ENCODE measurements around the gene TGFB2. TPM values are rescaled to one million over a fixed set of nuclear protein-coding genes. Genes with fewer than 3 reads are reported as not detected.

The TGFB2 gene
- total RNA-seq: not detected in 2 replicates

- H3K9me3 Mint-ChIP-seq: no peaks in the 10 kb centered on the region
- no peak within 1 kb of the TSS for H3K4me3 Mint-ChIP-seq
- peaks cover 14% of the 10 kb centered on the region for H3K4me1 Mint-ChIP-seq
- peaks cover 49% of the 10 kb centered on the region for H3K27me3 Mint-ChIP-seq
- DNase-seq: peak; percentile 60
- intact Hi-C loops (cut with micrococcal nuclease): loop anchor here (2.0 kb wide), 1 partner anchor 180 kb away; no protein-coding TSS in a partner anchor
- no peak within 1 kb of the TSS for H3K27ac Mint-ChIP-seq
- no peaks in the 10 kb centered on the region for H3K36me3 Mint-ChIP-seq (ENCODE audit: low read depth)
Observed at GRCh38 chr1:218344814-218345672, at the start of gene TGFB2. TGFB2 (plus strand) TSS chr1:218345336; CDS start chr1:218346702, 1,366 bp downstream.

DNA sequence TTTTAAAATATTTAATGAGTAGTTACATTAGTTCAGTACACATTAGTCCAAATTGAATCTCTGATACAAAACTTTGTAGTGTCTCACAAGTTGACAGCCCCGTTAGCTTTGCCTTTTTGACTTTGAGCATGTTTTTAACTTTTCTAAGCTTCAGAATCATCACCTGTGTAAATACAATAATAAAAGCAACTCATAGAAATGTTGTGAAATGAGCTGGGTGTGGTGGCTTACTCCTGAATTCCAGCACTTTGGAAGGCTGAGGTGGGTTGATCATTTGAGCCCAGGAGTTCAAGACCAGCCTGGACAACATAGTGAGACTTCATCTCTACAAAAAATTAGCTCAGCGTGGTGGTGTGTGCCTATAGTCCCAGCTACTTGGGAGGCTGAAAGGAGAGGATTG, 49.0 kb upstream of the TGFB2 start:
- no peaks in the 10 kb centered on the region for H3K27me3 Mint-ChIP-seq
- H3K4me3 Mint-ChIP-seq: no peak overlapping the region
- no peak overlapping the region for H3K27ac Mint-ChIP-seq
- H3K36me3 Mint-ChIP-seq (ENCODE audit: low read depth): peaks cover 2% of the 10 kb centered on the region
- no peaks in the 10 kb centered on the region for H3K4me1 Mint-ChIP-seq
- DNase-seq: no peak
- no peaks in the 10 kb centered on the region for H3K9me3 Mint-ChIP-seq
- intact Hi-C loops (cut with micrococcal nuclease): no loop called here

DNA sequence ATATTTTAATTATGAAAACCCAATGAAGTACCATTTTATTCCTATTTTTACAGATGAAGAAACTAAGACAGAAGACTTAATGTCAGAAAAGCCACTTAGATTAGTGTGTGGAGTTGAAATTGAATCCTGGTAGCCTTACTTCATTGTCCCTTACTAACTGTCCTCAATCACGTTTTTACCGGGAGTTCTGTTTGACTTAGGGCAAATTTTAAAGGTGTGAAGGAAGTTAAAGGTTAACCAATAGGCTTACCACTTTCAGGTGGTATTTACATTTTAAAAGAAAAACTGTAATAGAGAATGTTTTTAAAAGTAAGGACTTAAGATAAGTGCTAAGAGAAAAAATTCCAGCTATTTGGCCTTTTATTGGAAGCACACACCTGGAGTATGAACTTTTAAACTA, 47.7 kb upstream of the TGFB2 start:
- no peak for DNase-seq
- Mint-ChIP-seq H3K27me3 (no peaks in the 10 kb centered on the region), H3K27ac (no peak overlapping the region), H3K4me3 (no peak overlapping the region), H3K36me3 (ENCODE audit: low read depth) (peaks cover 5% of the 10 kb centered on the region), H3K9me3 (no peaks in the 10 kb centered on the region), H3K4me1 (no peaks in the 10 kb centered on the region)
- intact Hi-C loops (cut with micrococcal nuclease): no loop called here

DNA sequence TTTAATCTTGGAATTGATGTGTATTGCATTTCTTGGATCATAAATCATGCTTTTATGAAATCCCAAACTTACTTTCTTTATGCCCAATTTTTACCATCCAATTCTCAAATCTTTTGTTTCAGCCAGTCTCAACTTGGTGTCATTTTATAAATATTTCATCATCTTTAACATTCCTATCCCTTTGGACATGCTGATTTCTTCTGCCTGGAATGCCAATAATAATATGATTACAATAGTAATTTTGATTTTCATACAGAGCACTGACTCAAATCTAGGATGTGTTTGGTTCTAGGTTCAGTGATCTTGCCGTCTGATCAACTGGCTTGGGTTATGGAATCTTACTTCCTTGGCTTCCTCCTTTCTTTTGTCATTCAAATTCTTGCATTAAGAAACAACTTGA, 47.3 kb upstream of the TGFB2 start:
- Mint-ChIP-seq H3K4me3 (no peak overlapping the region), H3K4me1 (no peaks in the 10 kb centered on the region), H3K9me3 (no peaks in the 10 kb centered on the region), H3K36me3 (ENCODE audit: low read depth) (peaks cover 5% of the 10 kb centered on the region), H3K27me3 (no peaks in the 10 kb centered on the region), H3K27ac (no peak overlapping the region)
- no peak for DNase-seq
- intact Hi-C loops (cut with micrococcal nuclease): no loop called here

DNA sequence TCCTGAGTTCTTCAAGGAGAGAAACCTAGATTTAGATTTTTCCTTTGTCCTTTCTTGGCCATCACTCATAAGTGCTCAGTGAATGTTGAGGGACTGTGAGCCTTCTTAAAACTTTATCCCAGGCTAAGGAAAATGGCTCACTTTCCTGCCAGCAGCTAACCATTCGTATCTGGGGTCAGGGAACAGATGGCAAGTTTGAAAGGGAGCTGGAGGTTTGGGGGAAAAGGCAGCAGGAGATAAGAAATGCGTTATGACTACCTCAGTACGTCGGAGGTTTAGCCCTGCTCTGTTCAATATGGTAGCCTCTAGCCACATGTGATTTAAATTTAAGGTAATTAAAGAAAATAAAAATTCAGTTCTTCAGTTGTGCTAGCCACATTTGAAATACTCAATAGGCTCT, 46.7 kb upstream of the TGFB2 start:
- no peaks in the 10 kb centered on the region for H3K4me1 Mint-ChIP-seq
- intact Hi-C loops (cut with micrococcal nuclease): no loop called here
- no peaks in the 10 kb centered on the region for H3K27me3 Mint-ChIP-seq
- H3K4me3 Mint-ChIP-seq: no peak overlapping the region
- H3K9me3 Mint-ChIP-seq: no peaks in the 10 kb centered on the region
- peaks cover 6% of the 10 kb centered on the region for H3K36me3 Mint-ChIP-seq (ENCODE audit: low read depth)
- H3K27ac Mint-ChIP-seq: no peak overlapping the region
- DNase-seq: no peak

DNA sequence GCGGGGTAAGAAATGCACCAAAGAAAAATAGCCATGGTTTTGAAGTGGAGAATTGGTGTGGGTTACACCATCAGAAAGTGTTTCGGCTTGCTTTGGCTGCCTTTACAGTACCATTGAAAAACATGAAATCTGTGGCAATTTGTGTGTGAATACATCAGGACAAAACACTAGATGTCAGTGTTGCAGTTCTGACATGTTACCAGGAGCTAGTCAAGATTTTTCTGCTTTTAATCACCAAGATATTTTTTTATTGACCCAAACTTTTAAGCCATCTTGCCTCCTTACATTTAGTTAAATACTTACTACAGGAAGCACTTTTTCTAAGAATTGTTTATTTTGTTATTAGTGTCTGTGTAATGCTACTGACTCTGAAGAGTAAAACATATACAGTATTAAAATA, 45.7 kb upstream of the TGFB2 start:
- Mint-ChIP-seq H3K36me3 (ENCODE audit: low read depth) (peaks cover 6% of the 10 kb centered on the region), H3K27me3 (no peaks in the 10 kb centered on the region), H3K9me3 (no peaks in the 10 kb centered on the region), H3K27ac (no peak overlapping the region), H3K4me1 (no peaks in the 10 kb centered on the region), H3K4me3 (no peak overlapping the region)
- DNase-seq: no peak
- intact Hi-C loops (cut with micrococcal nuclease): no loop called here

GRCh38 chr1:218301217-218301616, 43.9 kb upstream of the TGFB2 start:
- Mint-ChIP-seq H3K36me3 (ENCODE audit: low read depth) (peaks cover 10% of the 10 kb centered on the region), H3K4me3 (no peak overlapping the region), H3K27ac (no peak overlapping the region), H3K4me1 (no peaks in the 10 kb centered on the region), H3K9me3 (no peaks in the 10 kb centered on the region), H3K27me3 (no peaks in the 10 kb centered on the region)
- no peak for DNase-seq
- intact Hi-C loops (cut with micrococcal nuclease): no loop called here

- no peak for DNase-seq
- Mint-ChIP-seq H3K4me1 (no peaks in the 10 kb centered on the region), H3K4me3 (no peak overlapping the region), H3K27ac (no peak overlapping the region), H3K36me3 (ENCODE audit: low read depth) (peaks cover 11% of the 10 kb centered on the region), H3K27me3 (no peaks in the 10 kb centered on the region), H3K9me3 (no peaks in the 10 kb centered on the region)
- intact Hi-C loops (cut with micrococcal nuclease): no loop called here
Observed at GRCh38 chr1:218302155-218302554, 43.0 kb upstream of the TGFB2 start.

GRCh38 chr1:218303176-218303879, 41.8 kb upstream of the TGFB2 start:
- Mint-ChIP-seq H3K27me3 (no peaks in the 10 kb centered on the region), H3K4me3 (no peak overlapping the region), H3K36me3 (ENCODE audit: low read depth) (peaks cover 18% of the 10 kb centered on the region), H3K27ac (no peak overlapping the region), H3K4me1 (no peaks in the 10 kb centered on the region), H3K9me3 (no peaks in the 10 kb centered on the region)
- intact Hi-C loops (cut with micrococcal nuclease): no loop called here
- no peak for DNase-seq

- intact Hi-C loops (cut with micrococcal nuclease): no loop called here
- H3K36me3 Mint-ChIP-seq (ENCODE audit: low read depth): peaks cover 20% of the 10 kb centered on the region
- no peak overlapping the region for H3K27ac Mint-ChIP-seq
- no peak for DNase-seq
- H3K27me3 Mint-ChIP-seq: no peaks in the 10 kb centered on the region
- H3K4me3 Mint-ChIP-seq: no peak overlapping the region
- no peaks in the 10 kb centered on the region for H3K9me3 Mint-ChIP-seq
- H3K4me1 Mint-ChIP-seq: no peaks in the 10 kb centered on the region
Observed at GRCh38 chr1:218304281-218305039, 40.7 kb upstream of the TGFB2 start.

DNA sequence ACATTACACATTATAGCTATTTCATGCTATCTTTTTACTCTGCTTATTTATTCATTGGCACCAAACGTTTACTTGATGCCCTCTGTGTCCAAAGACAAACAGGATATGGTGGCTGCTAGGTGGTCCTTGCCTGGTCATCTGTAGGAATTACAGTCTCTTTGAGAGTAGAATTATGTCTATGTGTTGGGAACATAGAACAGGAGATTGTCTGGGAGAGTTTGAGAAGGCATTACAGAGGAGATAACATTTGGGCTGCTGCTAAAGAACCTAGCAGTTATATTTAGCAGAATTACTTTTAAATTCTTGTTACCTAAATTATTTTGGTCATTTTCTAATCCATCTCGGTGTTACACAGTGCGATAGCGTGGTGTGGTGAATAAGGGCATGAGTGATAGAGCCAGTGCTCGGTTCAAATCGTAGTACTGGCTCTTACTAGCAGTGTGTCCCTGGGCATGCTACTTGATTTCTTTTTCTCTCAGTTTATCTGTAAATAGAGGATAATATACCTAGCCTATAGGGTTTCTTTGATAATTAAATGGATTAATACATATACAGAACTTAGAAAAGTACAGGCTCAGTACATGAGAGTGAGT, 39.6 kb upstream of the TGFB2 start:
- H3K9me3 Mint-ChIP-seq: no peaks in the 10 kb centered on the region
- intact Hi-C loops (cut with micrococcal nuclease): no loop called here
- H3K27me3 Mint-ChIP-seq: no peaks in the 10 kb centered on the region
- DNase-seq: no peak
- H3K4me1 Mint-ChIP-seq: no peaks in the 10 kb centered on the region
- H3K36me3 Mint-ChIP-seq (ENCODE audit: low read depth): peaks cover 23% of the 10 kb centered on the region
- no peak overlapping the region for H3K4me3 Mint-ChIP-seq
- no peak overlapping the region for H3K27ac Mint-ChIP-seq

- no peaks in the 10 kb centered on the region for H3K27me3 Mint-ChIP-seq
- no peak overlapping the region for H3K27ac Mint-ChIP-seq
- no peak for DNase-seq
- no peaks in the 10 kb centered on the region for H3K9me3 Mint-ChIP-seq
- intact Hi-C loops (cut with micrococcal nuclease): no loop called here
- H3K36me3 Mint-ChIP-seq (ENCODE audit: low read depth): peaks cover 22% of the 10 kb centered on the region
- no peaks in the 10 kb centered on the region for H3K4me1 Mint-ChIP-seq
- H3K4me3 Mint-ChIP-seq: no peak overlapping the region
Observed at GRCh38 chr1:218312509-218312908, 32.6 kb upstream of the TGFB2 start.

GRCh38 chr1:218314316-218314715, 30.8 kb upstream of the TGFB2 start:
- Mint-ChIP-seq H3K4me1 (no peaks in the 10 kb centered on the region), H3K9me3 (no peaks in the 10 kb centered on the region), H3K36me3 (ENCODE audit: low read depth) (peaks cover 15% of the 10 kb centered on the region), H3K4me3 (no peak overlapping the region), H3K27me3 (no peaks in the 10 kb centered on the region), H3K27ac (no peak overlapping the region)
- DNase-seq: no peak
- intact Hi-C loops (cut with micrococcal nuclease): no loop called here

Measured in activated CD4-positive, alpha-beta T cell treated with anti-CD3 and anti-CD28 coated beads, Interleukin-2, amount 10 ng/mL, durations not matched to agents 24 days and 14 days (primary cell).